NOMO-1 (cell line): ENCODE results near the gene DGLUCY.

ENCODE experiments used
- DNase-seq, 2 experiments: peaks; one replicate each; lab custom pipeline; 2025; ENCODE audit not compliant: unreplicated experiment in 2 of 2; lab: John Stamatoyannopoulos, UW

DGLUCY gene

DNA sequence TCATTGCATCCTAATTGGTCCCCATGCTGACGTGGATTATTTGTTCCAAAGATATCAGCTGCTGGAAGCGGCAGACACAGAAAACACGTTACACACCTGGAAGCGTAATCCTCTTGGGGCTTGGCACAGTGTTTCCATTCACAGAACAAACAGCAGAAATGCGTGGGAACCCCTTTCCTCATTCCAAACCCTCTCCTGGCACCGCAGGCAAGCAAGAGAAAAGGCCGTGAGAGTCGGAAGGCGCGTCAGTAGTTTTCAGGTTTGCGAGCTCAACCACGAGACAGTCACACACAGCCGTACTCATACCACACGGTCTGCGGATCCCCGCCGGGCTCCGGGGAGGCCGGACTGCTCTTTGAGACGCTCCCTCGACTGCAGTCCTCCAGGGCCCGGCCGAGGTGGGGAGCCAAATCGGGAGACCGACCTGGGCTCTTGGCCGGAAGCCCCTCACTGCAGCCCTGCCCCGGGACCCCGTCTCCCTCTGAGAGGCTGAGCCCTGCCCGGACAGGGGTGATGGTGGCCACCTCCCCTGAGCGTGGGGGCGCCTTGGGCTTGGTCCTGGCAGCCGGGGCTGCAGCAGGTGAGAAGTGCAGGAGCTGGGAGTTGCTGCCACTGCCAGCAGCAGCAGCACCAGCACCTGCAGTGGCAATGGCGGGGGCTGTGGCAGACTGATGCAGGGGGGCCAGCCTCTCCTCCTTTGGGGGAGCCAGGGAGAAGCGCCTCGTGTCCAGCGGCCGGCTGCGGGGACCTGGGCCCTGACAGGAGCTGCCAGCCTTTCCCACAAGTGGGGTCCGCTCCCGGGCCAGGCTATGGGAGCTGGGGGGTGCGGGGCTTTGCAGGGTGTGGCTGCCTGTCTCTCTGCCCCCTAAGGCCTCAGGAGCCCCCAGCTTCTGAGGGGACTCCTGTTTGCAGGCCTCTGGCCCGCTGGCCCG lies 158.7 kb downstream of the DGLUCY start:
- DNase-seq: no peak

DNA sequence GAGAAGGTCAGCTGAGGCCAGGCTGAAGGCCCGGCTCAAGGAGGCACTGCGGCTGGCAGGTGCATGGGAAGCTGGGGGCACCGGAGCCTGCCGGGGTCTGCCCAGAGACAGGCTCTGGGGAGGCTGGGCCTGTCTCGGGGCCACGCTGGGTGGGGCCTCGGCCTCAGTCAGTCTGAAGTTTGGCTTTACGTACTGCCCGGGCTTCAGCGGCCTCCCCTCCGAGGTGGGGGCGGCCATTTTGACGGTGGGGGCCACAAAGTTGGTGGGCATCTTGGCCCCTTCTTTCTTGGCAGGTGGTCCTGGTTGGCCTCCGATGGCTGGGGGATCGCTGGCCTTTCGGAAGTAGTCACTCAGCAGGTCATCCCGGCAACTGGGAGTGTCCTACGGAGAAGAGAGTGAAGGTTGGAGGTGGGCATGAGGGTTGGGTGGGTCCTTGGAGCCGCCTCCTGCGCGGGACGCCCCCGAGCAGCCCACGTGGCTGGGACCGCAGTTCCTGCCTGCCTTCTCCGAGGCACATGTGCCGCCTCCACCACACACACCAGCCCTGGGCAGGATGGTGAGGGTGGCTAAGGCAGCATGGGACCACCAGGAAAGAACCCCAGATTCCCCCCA lies 159.5 kb downstream of the DGLUCY start:
- no peak for DNase-seq

DNA sequence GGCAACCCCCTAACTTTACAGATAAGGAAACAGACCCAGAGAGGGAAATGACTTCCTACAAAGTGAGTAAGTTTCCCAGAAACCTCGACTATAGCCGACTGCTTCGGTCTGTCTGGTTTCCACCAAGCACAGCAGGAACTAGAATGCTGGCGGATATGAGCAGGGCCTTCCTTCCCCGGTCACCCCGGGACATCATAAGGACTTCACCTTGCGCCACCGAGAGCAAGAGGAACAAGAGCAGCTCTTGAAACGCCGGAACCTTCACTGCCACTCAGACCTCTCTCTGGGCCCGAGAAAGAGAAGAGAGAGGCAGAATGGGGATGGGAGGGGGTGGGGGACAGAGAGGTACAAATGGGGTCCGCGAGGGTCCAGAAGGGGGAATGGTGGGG lies 160.0 kb downstream of the DGLUCY start:
- no peak for DNase-seq

DNA sequence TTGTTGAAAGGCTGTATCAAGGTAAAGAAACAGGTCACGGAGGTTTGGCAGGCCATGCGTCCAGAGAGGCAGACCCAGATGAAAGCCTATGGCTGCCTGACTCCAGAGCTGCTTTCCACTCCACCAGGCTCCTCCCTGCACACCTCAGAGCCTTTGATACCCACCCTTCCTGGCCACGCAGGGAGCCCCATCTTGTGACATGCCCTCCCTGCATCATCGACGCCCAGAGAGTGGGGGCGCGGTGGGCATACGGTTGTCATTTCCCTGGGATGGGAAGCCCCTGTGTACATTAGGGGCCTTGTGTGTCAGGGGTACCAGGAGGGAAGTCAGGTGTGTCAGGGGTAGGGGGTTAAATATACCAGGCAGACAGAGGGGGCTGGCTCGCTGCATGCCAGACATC lies 160.9 kb downstream of the DGLUCY start:
- no peak for DNase-seq
